H9 (cell line): Measurements from ENCODE around the gene CCNJL. TPM values are rescaled to one million over a fixed set of nuclear protein-coding genes. Genes with fewer than 3 reads are reported as not detected.

Experiments
- DNase-seq: peaks from one replicate; pipeline ENCODE4 v3.0.0-alpha.2; 2017
- H2AFZ ChIP-seq: one replicate; pipeline ENCODE4 v1.6.1; 2013; ENCODE audit warnings: mild to moderate bottlenecking, low read length, control low read depth, moderate library complexity
- H2AK5ac ChIP-seq: 2 replicates; pipeline ENCODE4 v1.6.1; 2013; ENCODE audit warnings: low read length, control low read depth, mixed read lengths; ENCODE audit not compliant: insufficient read length
- H2BK120ac ChIP-seq: one replicate; pipeline ENCODE4 v1.6.1; 2013; ENCODE audit warnings: low read depth, mild to moderate bottlenecking, low read length, control low read depth, inconsistent platforms; ENCODE audit not compliant: poor library complexity, severe bottlenecking
- H2BK12ac ChIP-seq: 2 replicates; pipeline ENCODE4 v1.6.1; 2013; ENCODE audit warnings: low read length, control low read depth, mixed read lengths, low read depth; ENCODE audit not compliant: insufficient read length
- H2BK15ac ChIP-seq: 2 replicates; pipeline ENCODE4 v1.6.1; 2013; ENCODE audit warnings: low read depth, low read length, control low read depth
- H2BK20ac ChIP-seq: one replicate; pipeline ENCODE4 v1.6.1; 2013; ENCODE audit warnings: low read depth, mild to moderate bottlenecking, low read length, control low read depth, inconsistent platforms; ENCODE audit not compliant: poor library complexity, severe bottlenecking
- H2BK5ac ChIP-seq: 2 replicates; pipeline ENCODE4 v1.6.1; 2013; ENCODE audit warnings: low read length, control low read depth, mixed read lengths; ENCODE audit not compliant: insufficient read length
- H3K14ac ChIP-seq: 2 replicates; pipeline ENCODE4 v1.6.1; 2013; ENCODE audit warnings: low read length, control low read depth; ENCODE audit not compliant: insufficient read depth
- H3K18ac ChIP-seq: 2 replicates; pipeline ENCODE4 v1.6.1; 2013; ENCODE audit warnings: low read depth, mild to moderate bottlenecking, mixed read lengths, low read length, control low read depth; ENCODE audit not compliant: insufficient read length
- H3K23ac ChIP-seq: 2 replicates; pipeline ENCODE4 v1.6.1; 2013; ENCODE audit warnings: low read length, control low read depth, mixed read lengths, low read depth; ENCODE audit not compliant: insufficient read length
- H3K23me2 ChIP-seq: 2 replicates; pipeline ENCODE4 v1.6.1; 2013; ENCODE audit warnings: low read depth, mild to moderate bottlenecking, mixed read lengths, low read length, control low read depth; ENCODE audit not compliant: insufficient read length, poor library complexity, severe bottlenecking
- H3K27ac ChIP-seq: 2 replicates; pipeline ENCODE4 v1.5.1; 2013; ENCODE audit warnings: low read length, control low read depth, mixed read lengths, low read depth; ENCODE audit not compliant: insufficient read length
- H3K27me3 ChIP-seq: 2 replicates; pipeline ENCODE4 v1.6.1; 2013; ENCODE audit warnings: low read length, control low read depth, inconsistent platforms; ENCODE audit not compliant: insufficient read depth
- H3K4ac ChIP-seq: 2 replicates; pipeline ENCODE4 v1.6.1; 2013; ENCODE audit warnings: low read depth, mild to moderate bottlenecking, control low read depth, inconsistent platforms, low read length, moderate library complexity
- H3K4me1 ChIP-seq: 2 replicates; pipeline ENCODE4 v1.6.1; 2013; ENCODE audit warnings: low read length, control low read depth, inconsistent platforms; ENCODE audit not compliant: insufficient read depth
- H3K4me2 ChIP-seq: 2 replicates; pipeline ENCODE4 v1.6.1; 2013; ENCODE audit warnings: low read length, control low read depth, mixed read lengths; ENCODE audit not compliant: insufficient read length, insufficient read depth
- H3K56ac ChIP-seq: 2 replicates; pipeline ENCODE4 v1.6.1; 2013; ENCODE audit warnings: low read depth, mild to moderate bottlenecking, mixed read lengths, low read length, control low read depth; ENCODE audit not compliant: insufficient read length
- H3K79me1 ChIP-seq: 2 replicates; pipeline ENCODE4 v1.6.1; 2013; ENCODE audit warnings: low read depth, mild to moderate bottlenecking, moderate library complexity, low read length, control low read depth, inconsistent platforms; ENCODE audit not compliant: insufficient read depth, poor library complexity, severe bottlenecking
- H3K79me2 ChIP-seq: 2 replicates; pipeline ENCODE4 v1.6.1; 2013; ENCODE audit warnings: low read length, control low read depth, inconsistent platforms; ENCODE audit not compliant: insufficient read depth
- H3K9ac ChIP-seq: 2 replicates; pipeline ENCODE4 v1.6.1; 2013; ENCODE audit warnings: low read length, control low read depth, mixed read lengths; ENCODE audit not compliant: insufficient read length; ENCODE audit errors: extremely low read depth
- H3K9me3 ChIP-seq: one replicate; pipeline ENCODE4 v1.6.1; 2013; ENCODE audit warnings: low read depth, low read length, inconsistent platforms; ENCODE audit not compliant: control insufficient read depth
- H3T11ph ChIP-seq: one replicate; pipeline ENCODE4 v1.6.1; 2013; ENCODE audit warnings: mild to moderate bottlenecking, low read length, control low read depth, inconsistent platforms
- H4K20me1 ChIP-seq: one replicate; pipeline ENCODE4 v1.6.1; 2013; ENCODE audit not compliant: control insufficient read depth, insufficient read length, insufficient read depth
- H4K5ac ChIP-seq: 2 replicates; pipeline ENCODE4 v1.6.1; 2013; ENCODE audit warnings: low read depth, mild to moderate bottlenecking, mixed read lengths, low read length, control low read depth; ENCODE audit not compliant: insufficient read length
- H4K8ac ChIP-seq: replicated peaks from 2 replicates; pipeline ENCODE4 v1.6.1; 2013; ENCODE audit warnings: low read length, control low read depth, mixed read lengths, low read depth; ENCODE audit not compliant: insufficient read length
- H4K91ac ChIP-seq: 2 replicates; pipeline ENCODE4 v1.6.1; 2013; ENCODE audit warnings: low read depth, mild to moderate bottlenecking, moderate library complexity, mixed read lengths, low read length, control low read depth; ENCODE audit not compliant: insufficient read length
- H3K27ac Mint-ChIP-seq, 3 experiments: 2 replicates in 2 of 3; 3 replicates in 1 of 3; pipeline ENCODE4 v1.8.0; 2020 to 2021; ENCODE audit warnings: mixed read lengths in 3 of 3, mild to moderate bottlenecking in 1 of 3, moderate library complexity in 1 of 3
- H3K27me3 Mint-ChIP-seq: 2 replicates; pipeline ENCODE4 v1.8.0; 2021; ENCODE audit warnings: low read depth, mild to moderate bottlenecking, moderate library complexity, mixed read lengths
- H3K36me3 Mint-ChIP-seq, 3 experiments: 2 replicates in 2 of 3; 3 replicates in 1 of 3; pipeline ENCODE4 v1.8.0; 2020 to 2021; ENCODE audit warnings: low read depth in 3 of 3, mixed read lengths in 3 of 3; ENCODE audit not compliant: insufficient read depth in 1 of 3
- H3K4me1 Mint-ChIP-seq, 2 experiments: 2 replicates each; pipeline ENCODE4 v1.8.0; 2020; ENCODE audit warnings: mixed read lengths in 2 of 2
- H3K4me3 Mint-ChIP-seq, 2 experiments: 2 replicates in 1 of 2; 3 replicates in 1 of 2; pipeline ENCODE4 v1.8.0; 2020 to 2021; ENCODE audit warnings: mild to moderate bottlenecking in 2 of 2, mixed read lengths in 2 of 2, moderate library complexity in 1 of 2
- H3K9me3 Mint-ChIP-seq, 2 experiments: 2 replicates in 1 of 2; 3 replicates in 1 of 2; pipeline ENCODE4 v1.8.0; 2020; ENCODE audit warnings: mild to moderate bottlenecking in 2 of 2, mixed read lengths in 2 of 2, moderate library complexity in 1 of 2
- CTCF ChIP-seq: fragments of 200-600 bp; sonication (generic); conservative IDR thresholded peaks from 3 replicates; pipeline ENCODE4 v1.8.0; 2021; ENCODE audit warnings: antibody characterized with exemption, mild to moderate bottlenecking
- WGBS: extraction: QIAGEN DNeasy Blood & Tissue Kit; methylation state at CpG from one replicate; pipeline ENCODE4 v1.1.7; 2013; ENCODE audit warnings: missing lambda C conversion rate, low lambda C conversion rate, mixed read lengths; ENCODE audit not compliant: insufficient read length; ENCODE audit errors: extremely low coverage; 5-methylcytosine and 5-hydroxymethylcytosine counted together
- total RNA-seq: library from RNA; stranded (reverse); gene quantifications from 2 replicates; pipeline ENCODE4 v1.2.1, GENCODE V29; 2021

CCNJL gene
- total RNA-seq, 1 experiment from 2014 or later, result 26.9 TPM

- H2BK12ac ChIP-seq, result no peak overlapping the region
- H3K18ac ChIP-seq, result no peak overlapping the region
- no peak overlapping the region for H2BK20ac ChIP-seq
- no peaks in the 10 kb centered on the region for H3K27me3 ChIP-seq
- peak overlapping the region; percentile 83 to 95 (median 93); a peak in 5 of 7 replicates for H3K27ac Mint-ChIP-seq
- H3K23me2 ChIP-seq, result no peaks in the 10 kb centered on the region
- H4K5ac ChIP-seq, result no peak overlapping the region
- H3K79me1 ChIP-seq, result no peaks in the 10 kb centered on the region
- no peak overlapping the region for H3K4ac ChIP-seq
- H3K4me3 Mint-ChIP-seq, result peak overlapping the region; percentile 37 to 66; a peak in 4 of 5 replicates
- peak; percentile 68 for TF ChIP-seq CTCF
- H3K9ac ChIP-seq, result no peak overlapping the region
- DNase-seq, result peak; percentile 82
- no peaks in the 10 kb centered on the region for H3K9me3 Mint-ChIP-seq
- H3K9me3 ChIP-seq, result no peaks in the 10 kb centered on the region
- H3K36me3 Mint-ChIP-seq, result peaks cover 1 to 32% (median 9%) of the 10 kb centered on the region in 3 experiments; a peak in 4 of 7 replicates
- no CpG with 5 or more reads among the region's 9 CpGs for whole genome bisulfite sequencing
- H3K56ac ChIP-seq, result no peak overlapping the region
- H4K8ac ChIP-seq, result no peak overlapping the region
- no peak overlapping the region for H3T11ph ChIP-seq
- no peak overlapping the region for H3K27ac ChIP-seq
- no peaks in the 10 kb centered on the region; the same call in 1 of the 2 replicates for H3K79me2 ChIP-seq
- H3K23ac ChIP-seq, result no peak overlapping the region
- no peak overlapping the region for H2BK5ac ChIP-seq
- no peak overlapping the region for H2BK15ac ChIP-seq
- no peaks in the 10 kb centered on the region for H4K20me1 ChIP-seq
- peaks cover 14% of the 10 kb centered on the region; the same call in 1 of the 2 replicates for H3K4me1 ChIP-seq
- H3K14ac ChIP-seq, result no peak overlapping the region
- no peaks in the 10 kb centered on the region; the same call in 1 of the 2 replicates for H3K27me3 Mint-ChIP-seq
- H2AK5ac ChIP-seq, result no peak overlapping the region
- H3K4me2 ChIP-seq, result no peak overlapping the region
- H3K4me1 Mint-ChIP-seq, result peaks cover 61 to 73% of the 10 kb centered on the region in 2 experiments
- H4K91ac ChIP-seq, result no peak overlapping the region
- no peak overlapping the region for H2BK120ac ChIP-seq
- no peak overlapping the region for H2AFZ ChIP-seq
Measured at GRCh38 chr5:160266752-160267345, 45.5 kb downstream of the CCNJL start.
